PC-3 (cell line): Measurements from ENCODE around the gene ADGRG3.

Experiments used
- EZH2 ChIP-seq: fragments of 300-600 bp; sonication (generic); IDR thresholded peaks from one replicate; pipeline ENCODE4 v1.6.1; 2017; ENCODE audit warnings: antibody characterized with exemption, mild to moderate bottlenecking, low read length; ENCODE audit not compliant: unreplicated experiment
- TF ChIP-seq, protein P1 (sequence below): fragments of 300-600 bp; sonication (generic); conservative IDR thresholded peaks from 2 replicates; pipeline ENCODE4 v1.5.1; 2017; ENCODE audit warnings: antibody characterized with exemption, low read depth, mild to moderate bottlenecking, low read length

DNA sequence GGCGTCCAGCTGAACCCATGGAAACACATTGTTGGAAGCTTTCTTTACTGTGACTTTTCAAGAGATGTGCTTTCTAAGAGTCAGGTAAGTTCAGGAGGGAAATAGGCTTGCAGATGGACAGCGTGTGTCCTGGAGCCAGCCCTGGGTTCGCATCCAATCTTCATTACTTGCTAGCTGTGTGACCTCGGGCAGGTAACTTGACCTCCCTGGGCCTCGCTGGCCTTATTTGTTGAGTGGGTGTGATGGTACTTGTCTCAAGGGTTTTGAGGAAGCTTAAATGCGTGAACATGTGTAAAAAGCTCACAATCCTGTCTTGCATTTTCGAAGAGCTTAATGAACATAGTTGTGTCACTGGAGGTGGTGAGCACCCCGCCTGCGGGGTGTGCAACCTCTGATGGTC, 27.9 kb upstream of the ADGRG3 start:
- TF ChIP-seq, protein P1, sequence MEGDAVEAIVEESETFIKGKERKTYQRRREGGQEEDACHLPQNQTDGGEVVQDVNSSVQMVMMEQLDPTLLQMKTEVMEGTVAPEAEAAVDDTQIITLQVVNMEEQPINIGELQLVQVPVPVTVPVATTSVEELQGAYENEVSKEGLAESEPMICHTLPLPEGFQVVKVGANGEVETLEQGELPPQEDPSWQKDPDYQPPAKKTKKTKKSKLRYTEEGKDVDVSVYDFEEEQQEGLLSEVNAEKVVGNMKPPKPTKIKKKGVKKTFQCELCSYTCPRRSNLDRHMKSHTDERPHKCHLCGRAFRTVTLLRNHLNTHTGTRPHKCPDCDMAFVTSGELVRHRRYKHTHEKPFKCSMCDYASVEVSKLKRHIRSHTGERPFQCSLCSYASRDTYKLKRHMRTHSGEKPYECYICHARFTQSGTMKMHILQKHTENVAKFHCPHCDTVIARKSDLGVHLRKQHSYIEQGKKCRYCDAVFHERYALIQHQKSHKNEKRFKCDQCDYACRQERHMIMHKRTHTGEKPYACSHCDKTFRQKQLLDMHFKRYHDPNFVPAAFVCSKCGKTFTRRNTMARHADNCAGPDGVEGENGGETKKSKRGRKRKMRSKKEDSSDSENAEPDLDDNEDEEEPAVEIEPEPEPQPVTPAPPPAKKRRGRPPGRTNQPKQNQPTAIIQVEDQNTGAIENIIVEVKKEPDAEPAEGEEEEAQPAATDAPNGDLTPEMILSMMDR, result no peak
- no peak for TF ChIP-seq EZH2
